ENCODE measurements around the gene DYRK1A.

DNA sequence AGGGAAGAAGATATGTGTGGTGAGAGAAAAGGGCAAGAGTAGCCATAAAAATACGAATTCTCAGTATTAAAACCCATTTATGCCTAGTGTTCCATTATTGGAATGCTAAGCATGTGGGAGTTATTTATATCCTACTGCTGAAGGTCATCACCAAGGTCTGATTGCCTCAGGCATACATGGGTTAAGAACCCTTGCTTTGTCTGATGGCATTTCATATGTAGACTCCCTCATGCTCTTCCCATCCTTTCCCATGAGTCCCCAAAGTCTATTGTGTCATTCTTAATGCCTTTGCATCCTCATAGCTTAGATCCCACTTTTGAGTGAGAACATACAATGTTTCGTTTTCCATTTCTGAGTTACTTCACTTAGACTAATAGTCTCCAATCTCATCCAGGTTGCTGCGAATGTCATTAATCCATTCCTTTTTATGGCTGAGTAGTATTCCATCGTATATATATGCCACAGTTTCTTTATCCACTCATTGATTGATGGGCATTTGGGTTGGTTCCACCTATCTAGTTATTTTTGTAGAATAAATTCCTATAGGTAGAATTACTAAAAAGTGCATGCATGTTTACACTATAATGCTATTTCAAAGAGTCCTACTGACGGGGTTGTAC is 172.5 kb downstream of the DYRK1A start:
- TF ChIP-seq, protein P1, sequence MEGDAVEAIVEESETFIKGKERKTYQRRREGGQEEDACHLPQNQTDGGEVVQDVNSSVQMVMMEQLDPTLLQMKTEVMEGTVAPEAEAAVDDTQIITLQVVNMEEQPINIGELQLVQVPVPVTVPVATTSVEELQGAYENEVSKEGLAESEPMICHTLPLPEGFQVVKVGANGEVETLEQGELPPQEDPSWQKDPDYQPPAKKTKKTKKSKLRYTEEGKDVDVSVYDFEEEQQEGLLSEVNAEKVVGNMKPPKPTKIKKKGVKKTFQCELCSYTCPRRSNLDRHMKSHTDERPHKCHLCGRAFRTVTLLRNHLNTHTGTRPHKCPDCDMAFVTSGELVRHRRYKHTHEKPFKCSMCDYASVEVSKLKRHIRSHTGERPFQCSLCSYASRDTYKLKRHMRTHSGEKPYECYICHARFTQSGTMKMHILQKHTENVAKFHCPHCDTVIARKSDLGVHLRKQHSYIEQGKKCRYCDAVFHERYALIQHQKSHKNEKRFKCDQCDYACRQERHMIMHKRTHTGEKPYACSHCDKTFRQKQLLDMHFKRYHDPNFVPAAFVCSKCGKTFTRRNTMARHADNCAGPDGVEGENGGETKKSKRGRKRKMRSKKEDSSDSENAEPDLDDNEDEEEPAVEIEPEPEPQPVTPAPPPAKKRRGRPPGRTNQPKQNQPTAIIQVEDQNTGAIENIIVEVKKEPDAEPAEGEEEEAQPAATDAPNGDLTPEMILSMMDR (IDR thresholded peaks at IDR 0.05), result no peak
- TF ChIP-seq POLR2A (IDR thresholded peaks at IDR 0.05) (no peak), EP300 (IDR thresholded peaks at IDR 0.05; ENCODE audit: low read depth) (no peak)

Data from transverse colon (tissue), 3 donors.